GM23338 (cell line): ENCODE data around the gene TMEM273. TPM values are rescaled to one million over a fixed set of nuclear protein-coding genes. Genes with fewer than 3 reads are reported as not detected.
A peak's percentile ranks its signal among the peaks of the same experiment; 100 is the strongest.

Experiments
- ATAC-seq: fragments of 200-7000 bp; cut with Tn5 transposase; 3 replicates; pipeline ENCODE4 v1.9.1; 2020
- DNase-seq: peaks from one replicate; pipeline ENCODE4 v3.0.0-alpha.2; 2015; ENCODE audit warnings: low spot score
- H2AFZ ChIP-seq: fragments of 200-600 bp; sonication (generic); 2 replicates; pipeline ENCODE4 v1.8.0; 2016; ENCODE audit warnings: antibody characterized with exemption, mild to moderate bottlenecking, moderate library complexity
- H3F3A ChIP-seq: fragments of 200-600 bp; sonication (generic); replicated peaks from 2 replicates; pipeline ENCODE4 v1.8.0; 2017; ENCODE audit warnings: antibody characterized with exemption, mixed run types, low read depth
- H3K27ac ChIP-seq: fragments of 200-600 bp; sonication (generic); 2 replicates; pipeline ENCODE4 v1.6.1; 2016; ENCODE audit warnings: low read depth
- H3K27me3 ChIP-seq: fragments of 200-600 bp; sonication (generic); 2 replicates; pipeline ENCODE4 v1.8.0; 2016; ENCODE audit warnings: mild to moderate bottlenecking, mixed run types, moderate library complexity; ENCODE audit not compliant: insufficient read depth
- H3K36me3 ChIP-seq: fragments of 200-600 bp; sonication (generic); 2 replicates; pipeline ENCODE4 v1.8.0; 2016; ENCODE audit warnings: mild to moderate bottlenecking; ENCODE audit not compliant: insufficient read depth
- H3K4me1 ChIP-seq: fragments of 200-600 bp; sonication (generic); 2 replicates; pipeline ENCODE4 v1.8.0; 2016; ENCODE audit warnings: mild to moderate bottlenecking, moderate library complexity; ENCODE audit not compliant: insufficient read depth
- H3K4me2 ChIP-seq: fragments of 200-600 bp; sonication (generic); 2 replicates; pipeline ENCODE4 v1.7.1; 2017; ENCODE audit warnings: mixed run types
- H3K4me3 ChIP-seq: fragments of 200-600 bp; sonication (generic); 2 replicates; pipeline ENCODE4 v1.6.1; 2016; ENCODE audit warnings: mixed run types
- H3K79me2 ChIP-seq: fragments of 200-600 bp; sonication (generic); replicated peaks from 2 replicates; pipeline ENCODE4 v1.8.0; 2017; ENCODE audit warnings: mild to moderate bottlenecking; ENCODE audit not compliant: insufficient read depth
- H3K9me2 ChIP-seq: fragments of 200-600 bp; sonication (generic); 2 replicates; pipeline ENCODE4 v1.8.0; 2017; ENCODE audit not compliant: insufficient read depth
- H4K20me1 ChIP-seq: fragments of 200-600 bp; sonication (generic); replicated peaks from 2 replicates; pipeline ENCODE4 v1.8.0; 2017; ENCODE audit warnings: mild to moderate bottlenecking; ENCODE audit not compliant: insufficient read depth
- H3K27ac Mint-ChIP-seq: 2 replicates; pipeline ENCODE4 v1.8.0; 2020; ENCODE audit warnings: inconsistent platforms, mild to moderate bottlenecking, moderate library complexity, mixed read lengths
- H3K27me3 Mint-ChIP-seq: 3 replicates; pipeline ENCODE4 v1.8.0; 2022; ENCODE audit warnings: low read depth, mild to moderate bottlenecking, moderate library complexity, mixed read lengths, inconsistent platforms; ENCODE audit not compliant: insufficient read depth, poor library complexity
- H3K36me3 Mint-ChIP-seq: 3 replicates; pipeline ENCODE4 v1.8.0; 2021; ENCODE audit warnings: low read depth, mild to moderate bottlenecking, inconsistent platforms, moderate library complexity, mixed read lengths
- H3K4me1 Mint-ChIP-seq: 3 replicates; pipeline ENCODE4 v1.8.0; 2020; ENCODE audit warnings: mild to moderate bottlenecking, inconsistent platforms, mixed read lengths
- H3K4me3 Mint-ChIP-seq: 3 replicates; pipeline ENCODE4 v1.8.0; 2021; ENCODE audit warnings: moderate library complexity, mild to moderate bottlenecking, inconsistent platforms, mixed read lengths
- H3K9me3 Mint-ChIP-seq: 3 replicates; pipeline ENCODE4 v1.8.0; 2020; ENCODE audit warnings: moderate library complexity, mild to moderate bottlenecking, inconsistent platforms, mixed read lengths
- CREB1 ChIP-seq: fragments of 250-450 bp; sonication (Bioruptor Pico); IDR thresholded peaks from 2 replicates; pipeline ENCODE4 v1.5.0; 2020; ENCODE audit warnings: low read depth, mild to moderate bottlenecking, moderate library complexity
- EZH2 ChIP-seq: fragments of 200-600 bp; sonication (generic); IDR thresholded peaks from one replicate; pipeline ENCODE4 v1.8.0; 2017; ENCODE audit warnings: antibody characterized with exemption, mild to moderate bottlenecking, low read depth; ENCODE audit not compliant: unreplicated experiment
- EZH2phosphoT487 ChIP-seq: fragments of 200-600 bp; sonication (generic); IDR thresholded peaks from one replicate; pipeline ENCODE4 v1.8.1; 2018; ENCODE audit warnings: antibody characterized with exemption; ENCODE audit not compliant: unreplicated experiment
- JUNB ChIP-seq: IDR thresholded peaks from one replicate; pipeline ENCODE4 v1.6.1; 2016; ENCODE audit warnings: antibody characterized with exemption; ENCODE audit not compliant: unreplicated experiment
- NANOG ChIP-seq: IDR thresholded peaks from 2 replicates; pipeline ENCODE4 v1.6.1; 2016; ENCODE audit warnings: antibody characterized with exemption, borderline replicate concordance
- POLR2AphosphoS5 ChIP-seq: IDR thresholded peaks from 2 replicates; pipeline ENCODE4 v1.6.1; 2016; ENCODE audit warnings: antibody characterized with exemption, low read depth
- REST ChIP-seq: IDR thresholded peaks from one replicate; pipeline ENCODE4 v1.6.1; 2018; ENCODE audit warnings: antibody characterized with exemption; ENCODE audit not compliant: unreplicated experiment
- STAT1 ChIP-seq: IDR thresholded peaks from one replicate; pipeline ENCODE4 v1.6.1; 2016; ENCODE audit warnings: antibody characterized with exemption; ENCODE audit not compliant: unreplicated experiment
- ZNF114 ChIP-seq: fragments of 250-450 bp; sonication (Bioruptor Pico); IDR thresholded peaks from 2 replicates; pipeline ENCODE4 v1.5.0; 2020; ENCODE audit warnings: mild to moderate bottlenecking, moderate library complexity
- ZNF331 ChIP-seq: fragments of 250-450 bp; sonication (Bioruptor Pico); IDR thresholded peaks from 2 replicates; pipeline ENCODE4 v1.5.0; 2020; ENCODE audit warnings: low read depth, mild to moderate bottlenecking, moderate library complexity
- polyA plus RNA-seq: library from polyadenylated mRNA; unstranded; fragments of >200 nt; fragmentation: Nextera tagmentation; extraction: Ambion mirVana; gene quantifications from 2 replicates; pipeline ENCODE4 v1.2.1, GENCODE V29; 2016
- total RNA-seq: library from RNA; depleted of rRNA; stranded (reverse); fragments of >200 nt; shearing (Covaris generic); gene quantifications from 2 replicates; pipeline ENCODE4 v1.2.3, GENCODE V29; 2014
- TF ChIP-seq, protein P1 (sequence below): IDR thresholded peaks from 2 replicates; pipeline ENCODE4 v1.6.1; 2016; ENCODE audit warnings: antibody characterized with exemption
- TF ChIP-seq, protein P2 (sequence below): fragments of 250-450 bp; sonication (Bioruptor Pico); IDR thresholded peaks from 2 replicates; pipeline ENCODE4 v1.5.0; 2020; ENCODE audit warnings: mild to moderate bottlenecking, moderate library complexity
- TF ChIP-seq, protein P3 (sequence below), 2 experiments: fragments of 200-600 bp in 1 of 2; sonication (generic) in 1 of 2; conservative IDR thresholded peaks; 2 replicates each; pipeline versions ENCODE4 v1.5.1 to v1.6.1; 2016 to 2017; ENCODE audit warnings: antibody characterized with exemption in 2 of 2, low read depth in 2 of 2, mild to moderate bottlenecking in 2 of 2, moderate library complexity in 1 of 2

Gene TMEM273
- total and polyA plus RNA-seq, 2 experiments from 2014 or later = not detected

GRCh38 chr10:49114718-49115014, 73.5 kb downstream of the TMEM273 start:
- no peak overlapping the region for H3K27ac ChIP-seq
- Mint-ChIP-seq H3K4me3 (peak overlapping the region; percentile 80), H3K27me3 (peaks cover 10% of the 10 kb centered on the region), H3K4me1 (peaks cover 8% of the 10 kb centered on the region), H3K36me3 (no peaks in the 10 kb centered on the region), H3K27ac (no peak overlapping the region), H3K9me3 (no peaks in the 10 kb centered on the region)
- no peaks in the 10 kb centered on the region for H4K20me1 ChIP-seq
- DNase-seq (no peak), ATAC-seq (peak; percentile 55; the same call in 2 of the 3 replicates)
- H3K36me3 ChIP-seq = no peaks in the 10 kb centered on the region
- peak overlapping the region; percentile 96 for H2AFZ ChIP-seq
- no peaks in the 10 kb centered on the region for H3K79me2 ChIP-seq
- H3K4me2 ChIP-seq = peak overlapping the region; percentile 79
- H3K4me1 ChIP-seq = no peaks in the 10 kb centered on the region
- H3K4me3 ChIP-seq = peak overlapping the region; percentile 57
- no peaks in the 10 kb centered on the region for H3K9me2 ChIP-seq
- H3K27me3 ChIP-seq = peaks cover 11% of the 10 kb centered on the region
- TF ChIP-seq STAT1 (no peak), EZH2 (no peak), POLR2AphosphoS5 (no peak), ZNF114 (CRISPR knock-in tag) (no peak), JUNB (no peak), REST (no peak), ZNF331 (CRISPR knock-in tag) (no peak), NANOG (no peak), EZH2phosphoT487 (no peak), CREB1 (CRISPR knock-in tag) (no peak)
- TF ChIP-seq, protein P1, sequence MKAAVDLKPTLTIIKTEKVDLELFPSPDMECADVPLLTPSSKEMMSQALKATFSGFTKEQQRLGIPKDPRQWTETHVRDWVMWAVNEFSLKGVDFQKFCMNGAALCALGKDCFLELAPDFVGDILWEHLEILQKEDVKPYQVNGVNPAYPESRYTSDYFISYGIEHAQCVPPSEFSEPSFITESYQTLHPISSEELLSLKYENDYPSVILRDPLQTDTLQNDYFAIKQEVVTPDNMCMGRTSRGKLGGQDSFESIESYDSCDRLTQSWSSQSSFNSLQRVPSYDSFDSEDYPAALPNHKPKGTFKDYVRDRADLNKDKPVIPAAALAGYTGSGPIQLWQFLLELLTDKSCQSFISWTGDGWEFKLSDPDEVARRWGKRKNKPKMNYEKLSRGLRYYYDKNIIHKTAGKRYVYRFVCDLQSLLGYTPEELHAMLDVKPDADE = no peak
- TF ChIP-seq, protein P2, sequence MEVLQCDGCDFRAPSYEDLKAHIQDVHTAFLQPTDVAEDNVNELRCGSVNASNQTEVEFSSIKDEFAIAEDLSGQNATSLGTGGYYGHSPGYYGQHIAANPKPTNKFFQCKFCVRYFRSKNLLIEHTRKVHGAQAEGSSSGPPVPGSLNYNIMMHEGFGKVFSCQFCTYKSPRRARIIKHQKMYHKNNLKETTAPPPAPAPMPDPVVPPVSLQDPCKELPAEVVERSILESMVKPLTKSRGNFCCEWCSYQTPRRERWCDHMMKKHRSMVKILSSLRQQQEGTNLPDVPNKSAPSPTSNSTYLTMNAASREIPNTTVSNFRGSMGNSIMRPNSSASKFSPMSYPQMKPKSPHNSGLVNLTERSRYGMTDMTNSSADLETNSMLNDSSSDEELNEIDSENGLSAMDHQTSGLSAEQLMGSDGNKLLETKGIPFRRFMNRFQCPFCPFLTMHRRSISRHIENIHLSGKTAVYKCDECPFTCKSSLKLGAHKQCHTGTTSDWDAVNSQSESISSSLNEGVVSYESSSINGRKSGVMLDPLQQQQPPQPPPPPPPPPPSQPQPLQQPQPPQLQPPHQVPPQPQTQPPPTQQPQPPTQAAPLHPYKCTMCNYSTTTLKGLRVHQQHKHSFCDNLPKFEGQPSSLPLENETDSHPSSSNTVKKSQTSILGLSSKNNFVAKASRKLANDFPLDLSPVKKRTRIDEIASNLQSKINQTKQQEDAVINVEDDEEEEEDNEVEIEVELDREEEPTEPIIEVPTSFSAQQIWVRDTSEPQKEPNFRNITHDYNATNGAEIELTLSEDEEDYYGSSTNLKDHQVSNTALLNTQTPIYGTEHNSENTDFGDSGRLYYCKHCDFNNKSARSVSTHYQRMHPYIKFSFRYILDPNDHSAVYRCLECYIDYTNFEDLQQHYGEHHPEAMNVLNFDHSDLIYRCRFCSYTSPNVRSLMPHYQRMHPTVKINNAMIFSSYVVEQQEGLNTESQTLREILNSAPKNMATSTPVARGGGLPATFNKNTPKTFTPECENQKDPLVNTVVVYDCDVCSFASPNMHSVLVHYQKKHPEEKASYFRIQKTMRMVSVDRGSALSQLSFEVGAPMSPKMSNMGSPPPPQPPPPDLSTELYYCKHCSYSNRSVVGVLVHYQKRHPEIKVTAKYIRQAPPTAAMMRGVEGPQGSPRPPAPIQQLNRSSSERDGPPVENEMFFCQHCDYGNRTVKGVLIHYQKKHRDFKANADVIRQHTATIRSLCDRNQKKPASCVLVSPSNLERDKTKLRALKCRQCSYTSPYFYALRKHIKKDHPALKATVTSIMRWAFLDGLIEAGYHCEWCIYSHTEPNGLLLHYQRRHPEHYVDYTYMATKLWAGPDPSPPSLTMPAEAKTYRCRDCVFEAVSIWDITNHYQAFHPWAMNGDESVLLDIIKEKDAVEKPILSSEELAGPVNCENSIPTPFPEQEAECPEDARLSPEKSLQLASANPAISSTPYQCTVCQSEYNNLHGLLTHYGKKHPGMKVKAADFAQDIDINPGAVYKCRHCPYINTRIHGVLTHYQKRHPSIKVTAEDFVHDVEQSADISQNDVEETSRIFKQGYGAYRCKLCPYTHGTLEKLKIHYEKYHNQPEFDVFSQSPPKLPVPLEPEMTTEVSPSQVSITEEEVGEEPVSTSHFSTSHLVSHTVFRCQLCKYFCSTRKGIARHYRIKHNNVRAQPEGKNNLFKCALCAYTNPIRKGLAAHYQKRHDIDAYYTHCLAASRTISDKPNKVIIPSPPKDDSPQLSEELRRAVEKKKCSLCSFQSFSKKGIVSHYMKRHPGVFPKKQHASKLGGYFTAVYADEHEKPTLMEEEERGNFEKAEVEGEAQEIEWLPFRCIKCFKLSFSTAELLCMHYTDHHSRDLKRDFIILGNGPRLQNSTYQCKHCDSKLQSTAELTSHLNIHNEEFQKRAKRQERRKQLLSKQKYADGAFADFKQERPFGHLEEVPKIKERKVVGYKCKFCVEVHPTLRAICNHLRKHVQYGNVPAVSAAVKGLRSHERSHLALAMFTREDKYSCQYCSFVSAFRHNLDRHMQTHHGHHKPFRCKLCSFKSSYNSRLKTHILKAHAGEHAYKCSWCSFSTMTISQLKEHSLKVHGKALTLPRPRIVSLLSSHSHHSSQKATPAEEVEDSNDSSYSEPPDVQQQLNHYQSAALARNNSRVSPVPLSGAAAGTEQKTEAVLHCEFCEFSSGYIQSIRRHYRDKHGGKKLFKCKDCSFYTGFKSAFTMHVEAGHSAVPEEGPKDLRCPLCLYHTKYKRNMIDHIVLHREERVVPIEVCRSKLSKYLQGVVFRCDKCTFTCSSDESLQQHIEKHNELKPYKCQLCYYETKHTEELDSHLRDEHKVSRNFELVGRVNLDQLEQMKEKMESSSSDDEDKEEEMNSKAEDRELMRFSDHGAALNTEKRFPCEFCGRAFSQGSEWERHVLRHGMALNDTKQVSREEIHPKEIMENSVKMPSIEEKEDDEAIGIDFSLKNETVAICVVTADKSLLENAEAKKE (CRISPR knock-in tag) = no peak
- TF ChIP-seq, protein P3, sequence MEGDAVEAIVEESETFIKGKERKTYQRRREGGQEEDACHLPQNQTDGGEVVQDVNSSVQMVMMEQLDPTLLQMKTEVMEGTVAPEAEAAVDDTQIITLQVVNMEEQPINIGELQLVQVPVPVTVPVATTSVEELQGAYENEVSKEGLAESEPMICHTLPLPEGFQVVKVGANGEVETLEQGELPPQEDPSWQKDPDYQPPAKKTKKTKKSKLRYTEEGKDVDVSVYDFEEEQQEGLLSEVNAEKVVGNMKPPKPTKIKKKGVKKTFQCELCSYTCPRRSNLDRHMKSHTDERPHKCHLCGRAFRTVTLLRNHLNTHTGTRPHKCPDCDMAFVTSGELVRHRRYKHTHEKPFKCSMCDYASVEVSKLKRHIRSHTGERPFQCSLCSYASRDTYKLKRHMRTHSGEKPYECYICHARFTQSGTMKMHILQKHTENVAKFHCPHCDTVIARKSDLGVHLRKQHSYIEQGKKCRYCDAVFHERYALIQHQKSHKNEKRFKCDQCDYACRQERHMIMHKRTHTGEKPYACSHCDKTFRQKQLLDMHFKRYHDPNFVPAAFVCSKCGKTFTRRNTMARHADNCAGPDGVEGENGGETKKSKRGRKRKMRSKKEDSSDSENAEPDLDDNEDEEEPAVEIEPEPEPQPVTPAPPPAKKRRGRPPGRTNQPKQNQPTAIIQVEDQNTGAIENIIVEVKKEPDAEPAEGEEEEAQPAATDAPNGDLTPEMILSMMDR (conservative IDR thresholded peaks at IDR 0.05; ENCODE audit: low read depth in 2 of 2) = no peak
- H3F3A ChIP-seq = no peaks in the 10 kb centered on the region
